GM23248 (cell line): ENCODE results near the gene CDC42.

Experiments used
- EZH2 ChIP-seq: fragments of 200-600 bp; sonication (generic); IDR thresholded peaks from 2 replicates; pipeline ENCODE4 v1.6.1; 2018; ENCODE audit warnings: antibody characterized with exemption, mild to moderate bottlenecking; ENCODE audit not compliant: insufficient read depth, poor library complexity, severe bottlenecking
- EZH2phosphoT487 ChIP-seq: fragments of 200-600 bp; sonication (generic); IDR thresholded peaks from 2 replicates; pipeline ENCODE4 v1.6.1; 2018; ENCODE audit warnings: antibody characterized with exemption, moderate library complexity, mild to moderate bottlenecking, low read depth; ENCODE audit not compliant: insufficient read depth

DNA sequence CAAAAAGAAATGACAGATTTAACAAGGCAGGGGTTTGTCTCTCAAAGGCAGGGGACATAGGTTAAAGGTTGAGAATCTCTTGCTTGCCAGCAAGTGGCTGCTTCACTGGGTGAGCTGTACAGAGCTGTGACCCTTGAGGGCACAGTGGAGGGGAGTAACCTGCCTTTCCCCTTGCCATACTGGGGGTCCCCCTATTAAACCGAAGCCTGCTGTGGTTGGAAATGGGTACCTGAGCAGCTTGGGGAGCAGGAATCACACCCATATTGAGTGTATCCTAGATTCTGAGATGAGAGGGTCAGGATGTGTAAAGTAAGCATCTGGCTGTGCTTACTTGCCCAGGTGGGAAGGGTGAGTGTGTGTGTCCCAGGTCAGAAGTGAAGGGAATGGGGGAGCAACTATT is 58.6 kb downstream of the CDC42 start:
- no peak for TF ChIP-seq EZH2
- TF ChIP-seq EZH2phosphoT487: no peak
